ENCODE results near the gene OR8K3.

Gene OR8K3

GRCh38 chr11:56331861-56332491 is 17.0 kb downstream of the OR8K3 start:
- peaks cover 5% of the 10 kb centered on the region for H3K4me1 Mint-ChIP-seq
- H3K36me3 Mint-ChIP-seq (ENCODE audit: low read depth): no peaks in the 10 kb centered on the region
- no peak overlapping the region for H3K4me3 Mint-ChIP-seq
- DNase-seq: no peak
- no peak overlapping the region for H3K27ac Mint-ChIP-seq
- TF ChIP-seq, protein P1, sequence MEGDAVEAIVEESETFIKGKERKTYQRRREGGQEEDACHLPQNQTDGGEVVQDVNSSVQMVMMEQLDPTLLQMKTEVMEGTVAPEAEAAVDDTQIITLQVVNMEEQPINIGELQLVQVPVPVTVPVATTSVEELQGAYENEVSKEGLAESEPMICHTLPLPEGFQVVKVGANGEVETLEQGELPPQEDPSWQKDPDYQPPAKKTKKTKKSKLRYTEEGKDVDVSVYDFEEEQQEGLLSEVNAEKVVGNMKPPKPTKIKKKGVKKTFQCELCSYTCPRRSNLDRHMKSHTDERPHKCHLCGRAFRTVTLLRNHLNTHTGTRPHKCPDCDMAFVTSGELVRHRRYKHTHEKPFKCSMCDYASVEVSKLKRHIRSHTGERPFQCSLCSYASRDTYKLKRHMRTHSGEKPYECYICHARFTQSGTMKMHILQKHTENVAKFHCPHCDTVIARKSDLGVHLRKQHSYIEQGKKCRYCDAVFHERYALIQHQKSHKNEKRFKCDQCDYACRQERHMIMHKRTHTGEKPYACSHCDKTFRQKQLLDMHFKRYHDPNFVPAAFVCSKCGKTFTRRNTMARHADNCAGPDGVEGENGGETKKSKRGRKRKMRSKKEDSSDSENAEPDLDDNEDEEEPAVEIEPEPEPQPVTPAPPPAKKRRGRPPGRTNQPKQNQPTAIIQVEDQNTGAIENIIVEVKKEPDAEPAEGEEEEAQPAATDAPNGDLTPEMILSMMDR (IDR thresholded peaks at IDR 0.05): no peak
- H3K27me3 Mint-ChIP-seq (ENCODE audit: low read depth, poor library complexity): peaks cover 4% of the 10 kb centered on the region
- H3K9me3 Mint-ChIP-seq: no peaks in the 10 kb centered on the region

DNA sequence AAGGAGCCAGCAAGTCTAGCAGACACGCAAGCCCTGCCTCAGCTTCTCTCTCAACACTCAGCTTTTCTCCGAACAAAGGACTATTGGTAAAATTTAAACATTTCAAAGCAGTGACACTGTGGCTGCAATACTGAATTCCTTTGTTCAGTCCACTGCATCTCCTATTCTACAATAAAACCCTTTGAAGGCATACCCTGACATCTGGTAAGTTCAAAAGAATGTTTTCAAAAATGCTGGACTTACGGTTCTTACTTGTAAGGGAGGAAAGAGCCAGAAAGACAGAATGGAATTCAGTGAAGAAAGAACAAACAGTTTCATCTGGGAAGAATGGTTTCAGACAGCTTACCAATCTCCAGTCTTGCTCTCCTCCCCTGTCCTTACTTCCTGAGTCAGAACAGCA is 18.2 kb downstream of the OR8K3 start:
- H3K27ac Mint-ChIP-seq: no peak overlapping the region
- no peaks in the 10 kb centered on the region for H3K27me3 Mint-ChIP-seq (ENCODE audit: low read depth, poor library complexity)
- H3K9me3 Mint-ChIP-seq: no peaks in the 10 kb centered on the region
- TF ChIP-seq, protein P1 (IDR thresholded peaks at IDR 0.05): no peak
- DNase-seq: no peak
- no peaks in the 10 kb centered on the region for H3K4me1 Mint-ChIP-seq
- no peaks in the 10 kb centered on the region for H3K36me3 Mint-ChIP-seq (ENCODE audit: low read depth)
- no peak overlapping the region for H3K4me3 Mint-ChIP-seq

GRCh38 chr11:56340289-56340688 is 25.3 kb downstream of the OR8K3 start:
- Mint-ChIP-seq H3K36me3 (ENCODE audit: low read depth) (no peaks in the 10 kb centered on the region), H3K27ac (no peak overlapping the region), H3K9me3 (no peaks in the 10 kb centered on the region)

GRCh38 chr11:56345739-56346138 is 30.8 kb downstream of the OR8K3 start, which contains the start of gene OR8K1:
TSS of gene OR8K1 (plus strand) at chr11:56346039. CDS start at chr11:56346039, 0 bp downstream.
- TF ChIP-seq, protein P1 (IDR thresholded peaks at IDR 0.05): no peak
- H3K4me1 Mint-ChIP-seq: no peaks in the 10 kb centered on the region
- no peak within 1 kb of the TSS for H3K27ac Mint-ChIP-seq
- no peak for DNase-seq
- no peaks in the 10 kb centered on the region for H3K9me3 Mint-ChIP-seq
- H3K27me3 Mint-ChIP-seq (ENCODE audit: low read depth, poor library complexity): no peaks in the 10 kb centered on the region
- no peak within 1 kb of the TSS for H3K4me3 Mint-ChIP-seq
- H3K36me3 Mint-ChIP-seq (ENCODE audit: low read depth): no peaks in the 10 kb centered on the region

More at GRCh38 chr11:56340289-56340688, 25.3 kb downstream of the OR8K3 start:
- TF ChIP-seq, protein P1 (IDR thresholded peaks at IDR 0.05): no peak
- Mint-ChIP-seq H3K4me1 (no peaks in the 10 kb centered on the region), H3K27me3 (ENCODE audit: low read depth, poor library complexity) (no peaks in the 10 kb centered on the region), H3K4me3 (no peak overlapping the region)
- no peak for DNase-seq

DNA sequence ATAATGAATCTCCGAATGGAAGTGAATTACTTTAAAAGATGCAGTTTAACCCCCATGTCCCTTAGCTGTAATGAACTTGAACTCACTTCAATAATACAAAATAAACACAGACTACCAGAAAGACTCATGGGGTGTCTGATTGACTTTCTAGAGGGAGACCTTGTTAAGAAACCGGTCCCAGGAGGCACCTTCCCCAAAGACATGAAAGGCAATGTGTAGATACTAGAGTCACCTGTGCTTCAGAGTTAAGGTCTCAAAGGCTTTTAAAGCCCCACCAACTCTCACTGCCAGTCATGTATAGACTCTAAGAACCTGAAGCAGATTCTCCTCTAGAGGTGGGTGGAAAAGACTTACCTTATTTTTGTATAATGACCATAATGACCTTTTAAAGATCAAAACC is 39.0 kb downstream of the OR8K3 start, which contains the start of gene OR8J1:
Gene OR8J1, plus strand, starts transcription at position 301 of the 400 bp plus-strand sequence. CDS start 5,956 bp downstream, outside the sequence.
- Mint-ChIP-seq H3K4me3 (no peak within 1 kb of the TSS), H3K27me3 (ENCODE audit: low read depth, poor library complexity) (no peaks in the 10 kb centered on the region), H3K4me1 (no peaks in the 10 kb centered on the region), H3K27ac (no peak within 1 kb of the TSS), H3K36me3 (ENCODE audit: low read depth) (no peaks in the 10 kb centered on the region), H3K9me3 (no peaks in the 10 kb centered on the region)
- no peak for DNase-seq
- TF ChIP-seq, protein P1 (IDR thresholded peaks at IDR 0.05): no peak
